Testis (tissue), 3 donors: ENCODE measurements around the gene COX6B1. TPM values are rescaled to one million over a fixed set of nuclear protein-coding genes. Genes with fewer than 3 reads are reported as not detected.

Experiments
- DNase-seq: peaks from one replicate; pipeline ENCODE4 v3.0.0-alpha.2; 2019
- H3K27ac ChIP-seq, 2 donors: fragments of 200-600 bp; sonication (generic); one replicate each; pipeline ENCODE4 v1.5.1; 2019
- H3K27me3 ChIP-seq: fragments of 200-600 bp; sonication (generic); one replicate; pipeline ENCODE4 v1.5.1; 2019
- H3K36me3 ChIP-seq: fragments of 200-600 bp; sonication (generic); one replicate; pipeline ENCODE4 v1.5.1; 2017; ENCODE audit warnings: low read depth; ENCODE audit errors: missing control alignments
- H3K4me1 ChIP-seq: fragments of 200-600 bp; sonication (generic); one replicate; pipeline ENCODE4 v1.5.1; 2019
- H3K4me3 ChIP-seq, 2 donors: fragments of 200-600 bp; sonication (generic); one replicate each; pipeline ENCODE4 v1.5.1; 2017 to 2019
- H3K9me3 ChIP-seq: fragments of 200-600 bp; sonication (generic); one replicate; pipeline ENCODE4 v1.5.1; 2017
- POLR2A ChIP-seq: fragments of 450-650 bp; IDR thresholded peaks from one replicate; pipeline ENCODE4 v1.6.1; 2017; ENCODE audit warnings: antibody characterized with exemption, mild to moderate bottlenecking, moderate library complexity
- WGBS, 2 donors: methylation state at CpG; one replicate each; pipeline ENCODE4 v1.1.5; 2018; 5-methylcytosine and 5-hydroxymethylcytosine counted together
- intact Hi-C: fragments of 100-400 bp; cut with DNase I; formaldehyde crosslinking; loops from one replicate; pipeline ENCODE4 v1.15.1; 2023; ENCODE audit warnings: low total_unique reads
- polyA plus RNA-seq: library from polyadenylated mRNA; stranded (reverse); fragments of 350-450 nt; fragmentation: Illumina TruSeq; extraction: RNeasy Lipid Tissue Mini Kit (QIAGEN cat#74804); gene quantifications from one replicate; pipeline ENCODE4 v1.2.3, GENCODE V29; 2014; ENCODE audit warnings: low read depth, low replicate concordance; ENCODE audit not compliant: insufficient read depth
- total RNA-seq, 2 donors: library from RNA; depleted of rRNA; stranded (reverse); fragments of >200 nt; gene quantifications; one replicate each; pipeline ENCODE4 v1.2.3, GENCODE V29; 2016
- TF ChIP-seq, protein P1 (sequence below), 3 experiments: fragments of 450-650 bp in 2 of 3; fragments of 200-600 bp in 1 of 3; sonication (generic) in 1 of 3; IDR thresholded peaks; one replicate each; pipeline ENCODE4 v1.5.1; 2016 to 2019; ENCODE audit warnings: antibody characterized with exemption in 3 of 3, mild to moderate bottlenecking in 2 of 3, moderate library complexity in 1 of 3

The COX6B1 gene
- total and polyA plus RNA-seq, 3 donors from 2014 or later: 198 to 322 (median 262) TPM

DNA sequence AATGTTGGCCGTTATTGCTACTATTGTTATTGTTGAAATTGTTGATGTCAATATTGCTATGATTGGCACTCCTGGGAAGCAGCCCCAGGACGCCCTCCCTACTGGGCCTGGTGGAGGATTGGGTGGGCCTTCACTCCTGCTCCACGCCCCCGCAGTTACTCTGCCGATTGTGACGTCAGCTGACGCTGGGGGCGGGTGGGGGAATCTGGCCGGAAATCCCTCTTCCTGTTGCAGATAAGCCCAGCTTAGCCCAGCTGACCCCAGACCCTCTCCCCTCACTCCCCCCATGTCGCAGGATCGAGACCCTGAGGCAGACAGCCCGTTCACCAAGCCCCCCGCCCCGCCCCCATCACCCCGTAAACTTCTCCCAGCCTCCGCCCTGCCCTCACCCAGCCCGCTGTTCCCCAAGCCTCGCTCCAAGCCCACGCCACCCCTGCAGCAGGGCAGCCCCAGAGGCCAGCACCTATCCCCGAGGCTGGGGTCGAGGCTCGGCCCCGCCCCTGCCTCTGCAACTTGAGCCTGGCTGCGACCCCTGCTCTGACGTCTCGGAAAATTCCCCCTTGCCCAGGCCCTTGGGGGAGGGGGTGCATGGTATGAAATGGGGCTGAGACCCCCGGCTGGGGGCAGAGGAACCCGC lies 6.5 kb upstream of the COX6B1 start, which contains the start of gene ETV2:
ETV2 (plus strand) TSS at position 231 of the 637 bp plus-strand sequence. CDS start 716 bp downstream, outside the sequence.
- intact Hi-C loops: loop anchor here (10.0 kb wide), 1 partner anchor 97 kb away; the partner anchor contains the start of gene TMEM147
- Histone ChIP-seq H3K9me3 (no peaks in the 10 kb centered on the region), H3K36me3 (no peaks in the 10 kb centered on the region), H3K27me3 (no peaks in the 10 kb centered on the region), H3K27ac (no peak within 1 kb of the TSS), H3K4me3 (peak within 1 kb of the TSS in 1 of 2 donors; percentile 20), H3K4me1 (no peaks in the 10 kb centered on the region)
- 23% methylated on average over 22 to 27 of the region's 28 CpGs for WGBS, 2 donors
- DNase-seq: peak; percentile 54
- TF ChIP-seq, protein P1, sequence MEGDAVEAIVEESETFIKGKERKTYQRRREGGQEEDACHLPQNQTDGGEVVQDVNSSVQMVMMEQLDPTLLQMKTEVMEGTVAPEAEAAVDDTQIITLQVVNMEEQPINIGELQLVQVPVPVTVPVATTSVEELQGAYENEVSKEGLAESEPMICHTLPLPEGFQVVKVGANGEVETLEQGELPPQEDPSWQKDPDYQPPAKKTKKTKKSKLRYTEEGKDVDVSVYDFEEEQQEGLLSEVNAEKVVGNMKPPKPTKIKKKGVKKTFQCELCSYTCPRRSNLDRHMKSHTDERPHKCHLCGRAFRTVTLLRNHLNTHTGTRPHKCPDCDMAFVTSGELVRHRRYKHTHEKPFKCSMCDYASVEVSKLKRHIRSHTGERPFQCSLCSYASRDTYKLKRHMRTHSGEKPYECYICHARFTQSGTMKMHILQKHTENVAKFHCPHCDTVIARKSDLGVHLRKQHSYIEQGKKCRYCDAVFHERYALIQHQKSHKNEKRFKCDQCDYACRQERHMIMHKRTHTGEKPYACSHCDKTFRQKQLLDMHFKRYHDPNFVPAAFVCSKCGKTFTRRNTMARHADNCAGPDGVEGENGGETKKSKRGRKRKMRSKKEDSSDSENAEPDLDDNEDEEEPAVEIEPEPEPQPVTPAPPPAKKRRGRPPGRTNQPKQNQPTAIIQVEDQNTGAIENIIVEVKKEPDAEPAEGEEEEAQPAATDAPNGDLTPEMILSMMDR (IDR thresholded peaks at IDR 0.05): no peak
- no peak for TF ChIP-seq POLR2A

- no peak overlapping the region for H3K4me3 ChIP-seq
- H3K27ac ChIP-seq: no peak overlapping the region
- no peaks in the 10 kb centered on the region for H3K9me3 ChIP-seq
- DNase-seq: no peak
- intact Hi-C loops: loop anchor here (10.0 kb wide), 1 partner anchor 98 kb away; the partner anchor contains the start of gene TMEM147
- H3K36me3 ChIP-seq: no peaks in the 10 kb centered on the region
- H3K27me3 ChIP-seq: no peaks in the 10 kb centered on the region
- TF ChIP-seq POLR2A: no peak
- TF ChIP-seq, protein P1 (IDR thresholded peaks at IDR 0.05): no peak
- no peaks in the 10 kb centered on the region for H3K4me1 ChIP-seq
- 52 to 57% methylated on average over 4 to 10 of the region's 10 CpGs for WGBS, 2 donors
These were observed 5.8 kb upstream of the COX6B1 start for GRCh38 chr19:35642312-35642711.

- no peaks in the 10 kb centered on the region for H3K4me1 ChIP-seq
- H3K27me3 ChIP-seq: no peaks in the 10 kb centered on the region
- H3K9me3 ChIP-seq: no peaks in the 10 kb centered on the region
- H3K36me3 ChIP-seq: no peaks in the 10 kb centered on the region
- DNase-seq: no peak
- H3K27ac ChIP-seq: peak overlapping the region in 1 of 2 donors; percentile 78
- TF ChIP-seq POLR2A: no peak
- TF ChIP-seq, protein P1 (IDR thresholded peaks at IDR 0.05): no peak
- 43 to 71% methylated on average over 7 of the region's 15 CpGs for WGBS, 2 donors
- intact Hi-C loops: loop anchor here (10.0 kb wide), 1 partner anchor 98 kb away; the partner anchor contains the start of gene TMEM147
- H3K4me3 ChIP-seq: peak overlapping the region; percentile 60 to 61
These were observed 5.3 kb upstream of the COX6B1 start for GRCh38 chr19:35642798-35643254.

- peak; percentile 83 for DNase-seq
- H3K4me3 ChIP-seq: peak overlapping the region; percentile 60 to 61
- H3K36me3 ChIP-seq: no peaks in the 10 kb centered on the region
- H3K4me1 ChIP-seq: no peaks in the 10 kb centered on the region
- no peaks in the 10 kb centered on the region for H3K9me3 ChIP-seq
- WGBS, 2 donors: 1% methylated on average over 20 to 21 of the region's 69 CpGs
- H3K27ac ChIP-seq: peak overlapping the region; percentile 60 to 78
- H3K27me3 ChIP-seq: no peaks in the 10 kb centered on the region
- intact Hi-C loops: loop anchor here (10.0 kb wide), 1 partner anchor 99 kb away; the partner anchor contains the start of gene TMEM147
- TF ChIP-seq POLR2A: no peak
- TF ChIP-seq, protein P1 (IDR thresholded peaks at IDR 0.05): no peak
These were observed 4.6 kb upstream of the COX6B1 start for GRCh38 chr19:35643255-35644205.
